ENCODE data around the gene KRTAP4-9.

DNA sequence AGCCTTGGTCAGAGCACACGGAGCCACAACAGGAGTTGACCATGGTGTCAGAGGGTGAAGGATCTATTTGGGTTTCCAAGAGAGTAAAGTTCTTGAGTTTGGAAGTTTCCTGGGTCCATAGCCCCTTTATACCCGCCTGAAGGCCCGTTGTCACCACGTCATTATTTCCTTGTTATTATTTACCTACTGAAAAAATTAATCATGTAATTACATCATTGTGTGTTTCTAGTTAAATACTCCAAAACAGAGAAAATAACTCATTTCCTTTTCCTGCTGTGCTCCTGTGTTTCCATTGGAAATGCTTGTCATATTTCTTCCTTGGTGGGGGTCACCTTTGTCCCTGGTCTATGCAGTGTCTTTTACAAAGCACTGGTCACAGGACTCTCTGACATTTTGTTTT, 7.1 kb upstream of the KRTAP4-9 start, which contains the start of gene KRTAP4-8:
- TF ChIP-seq POLR2A (IDR thresholded peaks at IDR 0.05): no peak
- TF ChIP-seq CTCF (IDR thresholded peaks at IDR 0.05): no peak
